Measurements from ENCODE around the gene SCIN.

GRCh38 chr7:12641196-12641595, 70.7 kb downstream of the SCIN start:
- TF ChIP-seq CTCF (IDR thresholded peaks at IDR 0.05) (no peak), ZFX (IDR thresholded peaks at IDR 0.05; ENCODE audit: borderline replicate concordance) (no peak)
